Muscle layer of colon (tissue), 2 donors: ENCODE data around the gene PLS1.
"Not testable (repeated sequence)": the region's sequence is repeated elsewhere in the genome, so short reads cannot be mapped to it uniquely, and the experiment has no call there.

ENCODE experiments used
- H3K27ac ChIP-seq: one replicate; pipeline ENCODE4 v1.7.0; 2013; ENCODE audit warnings: low read depth, mild to moderate bottlenecking, low read length, moderate library complexity
- H3K27me3 ChIP-seq, 2 donors: one replicate each; pipeline ENCODE4 v1.7.0; 2013; ENCODE audit warnings: low read length in 2 of 2, mild to moderate bottlenecking in 2 of 2; ENCODE audit not compliant: insufficient read depth in 2 of 2, control insufficient read depth in 1 of 2
- H3K36me3 ChIP-seq: one replicate; pipeline ENCODE4 v1.7.0; 2013; ENCODE audit warnings: mild to moderate bottlenecking, low read length; ENCODE audit not compliant: insufficient read depth
- H3K4me1 ChIP-seq: one replicate; pipeline ENCODE4 v1.7.0; 2013; ENCODE audit warnings: mild to moderate bottlenecking, low read length; ENCODE audit not compliant: insufficient read depth
- H3K4me3 ChIP-seq, 2 donors: one replicate each; pipeline ENCODE4 v1.7.0; 2013; ENCODE audit warnings: low read length in 2 of 2, low read depth in 1 of 2, mild to moderate bottlenecking in 1 of 2, moderate library complexity in 1 of 2
- H3K9ac ChIP-seq: one replicate; pipeline ENCODE4 v1.7.0; 2013; ENCODE audit warnings: low read length
- H3K9me3 ChIP-seq: one replicate; pipeline ENCODE4 v1.7.0; 2013; ENCODE audit warnings: mild to moderate bottlenecking, low read length
- donor health status: abdominal sarcoma.
- donor health status: Adenocarcinoma of cecum.

Gene PLS1

DNA sequence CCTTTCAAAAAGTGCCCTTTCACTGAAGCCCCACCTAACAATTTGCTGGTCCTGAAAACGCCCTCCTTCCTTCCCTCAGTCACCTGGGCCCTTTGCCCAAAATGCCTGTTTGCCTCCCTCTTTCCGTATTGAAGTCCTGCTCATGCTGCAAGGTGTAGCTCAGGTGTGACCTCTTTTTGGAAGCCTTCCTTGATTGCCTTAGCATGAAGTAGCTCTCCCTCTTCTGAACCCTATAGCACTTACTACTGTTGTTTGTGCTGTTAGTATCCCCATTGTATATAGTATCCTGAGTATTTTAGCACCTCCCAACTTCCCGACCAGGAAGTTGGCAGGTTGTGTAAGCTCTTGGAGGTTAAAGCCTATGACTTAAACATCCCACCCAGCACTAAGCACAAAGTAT is 1.7 kb downstream of the PLS1 start:
- H3K27me3 ChIP-seq, result no peaks in the 10 kb centered on the region
- no peaks in the 10 kb centered on the region for H3K9me3 ChIP-seq
- peaks cover 12% of the 10 kb centered on the region for H3K4me1 ChIP-seq
- no peak overlapping the region for H3K27ac ChIP-seq
- no peak overlapping the region for H3K9ac ChIP-seq
- no peaks in the 10 kb centered on the region for H3K36me3 ChIP-seq
- no peak overlapping the region for H3K4me3 ChIP-seq

DNA sequence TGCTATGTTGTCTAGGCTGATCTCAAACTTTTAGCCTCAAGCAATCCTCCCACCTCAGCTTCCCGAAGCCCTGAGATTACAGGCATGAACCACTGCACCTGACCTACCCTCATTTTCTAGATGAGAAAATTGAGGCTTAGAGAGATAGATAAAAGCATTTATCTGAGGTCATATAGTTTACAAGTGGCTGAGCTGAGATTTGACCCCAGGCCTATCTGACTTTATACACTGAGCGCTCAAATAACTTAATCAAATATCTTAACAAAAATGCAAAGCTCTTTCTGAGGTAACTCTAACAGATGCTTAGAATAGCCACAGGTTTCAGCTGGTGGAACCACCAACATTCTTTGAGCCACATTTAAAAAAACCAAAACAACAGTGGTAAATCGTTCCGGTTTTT is 5.5 kb downstream of the PLS1 start:
- no peaks in the 10 kb centered on the region for H3K36me3 ChIP-seq
- H3K27ac ChIP-seq, result no peak overlapping the region
- H3K4me1 ChIP-seq, result peaks cover 2% of the 10 kb centered on the region
- H3K9ac ChIP-seq, result no peak overlapping the region
- H3K9me3 ChIP-seq, result no peaks in the 10 kb centered on the region
- H3K4me3 ChIP-seq, result no peak overlapping the region
- no peaks in the 10 kb centered on the region for H3K27me3 ChIP-seq

DNA sequence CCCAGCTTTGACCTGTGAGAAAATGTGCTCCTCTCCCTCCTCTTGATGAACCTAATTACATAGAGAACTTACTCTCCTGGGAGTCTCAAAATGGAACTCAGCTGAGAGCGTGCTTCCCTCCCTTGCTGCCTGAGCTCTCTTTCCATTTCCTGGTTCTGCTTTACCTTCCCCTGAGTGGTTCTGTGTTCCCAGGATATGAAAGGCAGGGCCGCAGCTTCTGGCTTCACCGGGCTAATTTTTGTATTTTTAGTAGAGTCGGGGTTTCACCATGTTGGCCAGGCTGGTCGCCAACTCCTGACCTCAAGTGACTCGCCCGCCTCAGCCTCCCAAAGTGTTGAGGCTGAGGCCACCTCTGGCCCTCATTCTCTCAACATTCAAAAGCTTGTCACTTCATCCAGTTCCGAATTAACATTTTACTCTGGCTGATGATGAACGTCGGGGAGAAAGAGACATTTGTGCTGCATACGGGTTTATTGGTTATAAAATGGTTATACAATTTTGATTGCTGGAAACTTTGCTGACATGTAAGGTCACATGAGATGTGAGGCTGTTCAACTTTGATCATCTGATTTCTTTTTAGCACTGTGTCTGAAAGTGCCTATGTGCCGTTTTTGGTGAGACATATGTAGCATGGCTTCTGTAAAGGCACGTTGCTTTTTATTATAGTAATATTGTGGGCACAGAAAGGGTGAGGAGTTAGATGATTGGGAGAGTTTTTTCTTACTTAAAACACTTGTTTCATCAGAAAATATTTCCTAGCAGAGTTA is 6.6 kb downstream of the PLS1 start:
- Histone ChIP-seq H3K27me3 (no peaks in the 10 kb centered on the region), H3K27ac (no peak overlapping the region), H3K4me1 (no peaks in the 10 kb centered on the region), H3K36me3 (no peaks in the 10 kb centered on the region), H3K4me3 (no peak overlapping the region), H3K9me3 (no peaks in the 10 kb centered on the region), H3K9ac (no peak overlapping the region)

DNA sequence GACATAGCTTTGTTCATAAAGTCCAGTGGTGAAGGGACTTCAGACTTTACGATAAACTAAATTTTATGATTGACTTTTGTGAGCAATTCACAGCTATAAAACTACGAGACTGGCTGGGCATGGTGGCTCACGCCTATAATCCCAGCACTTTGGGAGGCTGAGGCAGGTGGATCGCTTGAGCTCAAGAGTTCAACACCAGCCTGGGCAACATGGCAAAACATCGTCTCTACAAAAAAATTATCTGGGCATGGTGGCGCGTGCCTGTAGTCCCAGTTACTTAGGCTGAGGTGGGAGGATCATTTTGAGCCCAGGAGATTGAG is 7.2 kb downstream of the PLS1 start:
- not testable (repeated sequence) for H3K4me3 ChIP-seq, H3K4me1 ChIP-seq

DNA sequence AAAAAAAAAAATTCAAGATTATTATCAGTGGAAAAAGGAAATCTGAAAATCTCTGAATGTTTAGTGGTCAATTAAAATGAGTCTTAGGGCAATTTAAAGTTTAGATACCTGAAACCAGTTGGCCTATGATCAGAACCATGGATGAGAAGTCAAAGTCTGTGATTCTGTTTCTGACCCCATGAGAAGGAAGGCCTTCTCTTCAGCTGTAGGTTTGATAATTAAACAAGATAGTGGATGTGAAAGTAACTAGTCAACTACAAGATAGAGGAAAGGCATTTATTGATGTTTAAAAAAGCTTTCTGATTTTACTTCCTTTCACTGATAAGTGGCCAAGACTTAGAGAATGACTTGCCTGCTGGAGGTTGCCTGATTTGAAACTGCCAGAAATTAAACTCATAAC is 8.7 kb downstream of the PLS1 start:
- Histone ChIP-seq H3K27ac (no peak overlapping the region), H3K27me3 (no peaks in the 10 kb centered on the region), H3K4me1 (no peaks in the 10 kb centered on the region), H3K9me3 (no peaks in the 10 kb centered on the region), H3K4me3 (no peak overlapping the region), H3K36me3 (no peaks in the 10 kb centered on the region), H3K9ac (no peak overlapping the region)

More for the DNA sequence above, 7.2 kb downstream of the PLS1 start:
- H3K27me3 ChIP-seq, H3K9me3 ChIP-seq, H3K27ac ChIP-seq, H3K9ac ChIP-seq, H3K36me3 ChIP-seq: not testable (repeated sequence)

DNA sequence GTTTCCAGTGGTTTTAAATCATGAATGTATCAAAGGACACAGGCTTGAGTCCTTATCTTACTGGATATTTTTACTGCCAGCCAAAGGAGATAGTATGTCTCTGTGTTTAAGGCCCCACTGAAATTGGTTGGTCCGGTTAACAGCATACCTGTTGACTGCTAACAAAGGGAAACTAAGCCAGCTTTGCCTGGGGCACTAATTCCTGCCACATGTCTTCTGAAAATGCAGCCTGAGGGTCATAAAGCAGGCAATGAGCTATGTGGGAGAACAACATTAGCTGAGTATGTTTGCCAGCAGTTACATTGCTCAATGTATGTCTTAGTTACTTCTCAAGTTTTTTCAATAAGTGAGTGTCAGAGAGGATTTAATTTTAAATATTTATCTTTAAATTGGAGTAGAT is 12.4 kb downstream of the PLS1 start:
- H3K27ac ChIP-seq, result no peak overlapping the region
- no peaks in the 10 kb centered on the region for H3K9me3 ChIP-seq
- H3K27me3 ChIP-seq, result no peaks in the 10 kb centered on the region
- no peak overlapping the region for H3K4me3 ChIP-seq
- H3K9ac ChIP-seq, result no peak overlapping the region
- H3K36me3 ChIP-seq, result no peaks in the 10 kb centered on the region
- no peaks in the 10 kb centered on the region for H3K4me1 ChIP-seq

DNA sequence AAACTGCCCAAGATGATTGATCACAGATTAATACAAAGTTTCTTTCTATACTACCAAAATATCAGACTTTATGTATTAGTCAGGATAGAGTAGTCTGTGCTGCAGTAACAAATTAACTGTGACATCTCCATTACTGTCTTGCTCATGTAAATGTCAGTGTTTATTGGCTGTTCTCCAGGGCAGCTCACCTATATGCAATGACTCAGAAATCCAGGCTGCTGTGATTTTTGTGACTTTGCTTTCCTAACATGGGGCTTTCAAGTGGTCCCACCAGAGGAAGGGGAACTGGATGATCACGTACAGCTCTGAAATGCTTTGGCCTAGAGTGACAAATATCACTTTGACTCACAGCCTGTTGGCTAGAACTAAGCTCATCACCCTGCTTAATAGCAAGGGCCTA is 12.9 kb downstream of the PLS1 start:
- Histone ChIP-seq H3K9me3 (no peaks in the 10 kb centered on the region), H3K4me1 (no peaks in the 10 kb centered on the region), H3K27me3 (no peaks in the 10 kb centered on the region), H3K27ac (no peak overlapping the region), H3K9ac (no peak overlapping the region), H3K4me3 (no peak overlapping the region), H3K36me3 (no peaks in the 10 kb centered on the region)

DNA sequence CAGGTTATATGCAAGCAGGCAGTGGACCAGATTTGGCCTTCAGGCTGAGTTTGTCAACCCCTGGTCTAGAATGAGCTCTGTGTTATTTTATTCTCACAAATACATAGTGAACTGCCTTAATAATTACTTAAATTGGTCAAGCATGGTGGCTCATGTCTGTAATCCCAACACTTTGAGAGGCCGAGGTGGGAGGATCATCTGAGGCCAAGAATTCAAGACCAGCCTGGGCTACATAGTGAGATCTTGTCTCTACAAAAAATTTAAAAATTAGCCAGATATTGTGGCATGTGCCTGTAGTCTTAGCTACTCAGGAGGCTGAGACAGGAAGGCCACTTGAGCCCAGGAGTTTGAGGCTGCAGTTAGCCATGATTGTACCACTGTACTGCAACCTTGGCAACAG is 15.0 kb downstream of the PLS1 start:
- H3K4me3 ChIP-seq, result no peak overlapping the region
- no peaks in the 10 kb centered on the region for H3K4me1 ChIP-seq
- no peaks in the 10 kb centered on the region for H3K9me3 ChIP-seq
- H3K27me3 ChIP-seq, result no peaks in the 10 kb centered on the region
- H3K27ac ChIP-seq, result no peak overlapping the region
- no peaks in the 10 kb centered on the region for H3K36me3 ChIP-seq
- no peak overlapping the region for H3K9ac ChIP-seq

DNA sequence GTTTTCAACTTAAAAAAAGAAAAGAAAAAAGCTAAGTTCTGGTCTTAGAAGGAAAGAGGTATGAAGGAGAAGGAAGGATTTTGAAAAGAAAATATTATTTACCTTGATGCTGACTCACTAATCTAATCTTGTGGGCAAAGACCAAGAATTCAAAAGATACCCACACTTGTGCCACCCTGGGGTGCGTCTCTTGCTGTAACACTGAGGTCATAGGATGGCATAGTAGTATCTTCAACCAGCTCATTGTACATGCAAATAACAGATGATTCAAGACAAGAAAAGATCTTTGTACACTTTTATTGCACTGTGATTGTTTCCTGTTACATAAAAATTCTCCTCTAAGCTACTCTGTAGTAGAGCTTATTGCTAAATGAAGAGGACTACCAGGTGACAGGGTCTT is 17.3 kb downstream of the PLS1 start:
- Histone ChIP-seq H3K9me3 (no peaks in the 10 kb centered on the region), H3K36me3 (no peaks in the 10 kb centered on the region), H3K27ac (no peak overlapping the region), H3K4me1 (no peaks in the 10 kb centered on the region), H3K4me3 (no peak overlapping the region), H3K9ac (no peak overlapping the region), H3K27me3 (no peaks in the 10 kb centered on the region)

DNA sequence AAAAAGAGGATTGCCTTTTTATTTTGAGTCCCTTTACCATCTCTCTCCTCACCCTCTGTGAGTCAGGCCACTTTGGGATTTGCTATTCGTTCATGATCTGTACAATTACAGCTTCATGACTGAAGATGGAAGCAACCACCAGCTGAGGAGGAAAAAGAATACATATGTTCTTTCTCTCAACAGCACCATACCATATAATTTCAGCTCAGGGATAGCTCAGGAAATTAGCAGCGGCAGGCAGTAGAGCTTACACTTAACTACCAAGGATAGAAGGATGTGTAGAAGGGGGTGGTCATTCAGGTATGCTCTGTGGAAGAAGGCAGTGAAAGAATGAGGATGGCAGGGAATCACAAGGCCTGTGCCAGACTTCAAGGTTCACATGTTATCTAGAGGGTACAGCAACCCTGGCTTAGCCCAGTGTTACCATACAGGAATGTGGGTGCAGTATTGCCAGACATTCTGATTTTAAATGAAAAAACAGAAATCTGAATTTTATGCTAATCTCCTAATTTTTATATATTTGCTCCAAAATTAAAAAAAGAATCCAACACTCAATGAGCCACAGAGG is 17.9 kb downstream of the PLS1 start:
- H3K27me3 ChIP-seq, result no peaks in the 10 kb centered on the region
- no peaks in the 10 kb centered on the region for H3K9me3 ChIP-seq
- H3K9ac ChIP-seq, result no peak overlapping the region
- no peaks in the 10 kb centered on the region for H3K36me3 ChIP-seq
- no peaks in the 10 kb centered on the region for H3K4me1 ChIP-seq
- no peak overlapping the region for H3K27ac ChIP-seq
- H3K4me3 ChIP-seq, result no peak overlapping the region

DNA sequence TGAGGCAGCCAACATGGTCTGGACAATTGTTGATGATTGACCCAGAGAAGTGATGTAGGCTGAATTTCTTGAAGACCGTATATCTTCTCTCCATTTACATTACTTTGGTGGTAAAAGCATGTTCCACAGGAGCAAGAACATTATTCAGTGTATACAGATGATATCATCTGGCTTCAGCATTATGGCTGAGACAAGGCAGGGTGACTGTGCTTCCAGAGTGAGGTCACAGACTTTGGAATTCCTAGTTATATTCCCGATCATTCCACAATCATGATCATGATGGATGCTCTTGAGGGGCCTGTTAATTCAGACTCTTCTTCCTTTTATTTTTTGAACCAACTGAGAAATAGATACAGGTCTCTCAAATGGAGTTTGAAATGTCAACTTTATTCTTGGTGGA is 19.0 kb downstream of the PLS1 start:
- no peaks in the 10 kb centered on the region for H3K27me3 ChIP-seq
- no peaks in the 10 kb centered on the region for H3K4me1 ChIP-seq
- H3K27ac ChIP-seq, result no peak overlapping the region
- H3K9ac ChIP-seq, result no peak overlapping the region
- no peak overlapping the region for H3K4me3 ChIP-seq
- no peaks in the 10 kb centered on the region for H3K36me3 ChIP-seq
- no peaks in the 10 kb centered on the region for H3K9me3 ChIP-seq

DNA sequence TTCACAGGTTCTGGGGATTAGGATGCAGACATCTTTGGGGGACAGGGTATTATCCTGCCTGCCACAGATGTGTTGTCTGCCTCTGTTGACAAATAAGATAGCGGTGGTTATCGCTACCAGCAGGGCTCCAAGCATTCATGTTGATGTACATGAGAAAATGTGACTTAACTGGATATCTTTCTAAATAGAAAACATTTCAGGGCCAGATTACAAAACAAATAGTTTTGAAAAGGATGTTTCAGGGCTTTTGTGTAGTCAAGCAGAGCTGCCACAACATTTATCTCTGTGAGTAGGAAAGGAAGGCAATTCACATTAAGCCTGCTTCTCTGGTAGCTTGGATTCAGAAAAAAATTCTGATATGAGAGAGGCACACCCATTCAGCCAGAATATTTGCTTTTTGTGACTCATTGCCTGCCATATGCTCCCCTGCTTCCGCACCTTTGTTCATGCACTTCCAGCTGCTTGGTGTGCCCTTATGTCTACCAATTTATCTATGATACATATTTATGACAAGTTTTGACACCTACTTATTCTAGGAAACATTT is 22.8 kb downstream of the PLS1 start:
- Histone ChIP-seq H3K9ac (no peak overlapping the region), H3K27ac (no peak overlapping the region), H3K4me1 (no peaks in the 10 kb centered on the region)

More for the DNA sequence above, 22.8 kb downstream of the PLS1 start:
- Histone ChIP-seq H3K36me3 (no peaks in the 10 kb centered on the region), H3K9me3 (no peaks in the 10 kb centered on the region), H3K27me3 (no peaks in the 10 kb centered on the region), H3K4me3 (no peak overlapping the region)
